GM18861 (cell line): ENCODE results near the gene ACKR3.

Experiments
- ATAC-seq: cut with Tn5 transposase; IDR thresholded peaks from one replicate; pipeline ENCODE4 v1.9.1; 2021; ENCODE audit not compliant: unreplicated experiment

ACKR3 gene

DNA sequence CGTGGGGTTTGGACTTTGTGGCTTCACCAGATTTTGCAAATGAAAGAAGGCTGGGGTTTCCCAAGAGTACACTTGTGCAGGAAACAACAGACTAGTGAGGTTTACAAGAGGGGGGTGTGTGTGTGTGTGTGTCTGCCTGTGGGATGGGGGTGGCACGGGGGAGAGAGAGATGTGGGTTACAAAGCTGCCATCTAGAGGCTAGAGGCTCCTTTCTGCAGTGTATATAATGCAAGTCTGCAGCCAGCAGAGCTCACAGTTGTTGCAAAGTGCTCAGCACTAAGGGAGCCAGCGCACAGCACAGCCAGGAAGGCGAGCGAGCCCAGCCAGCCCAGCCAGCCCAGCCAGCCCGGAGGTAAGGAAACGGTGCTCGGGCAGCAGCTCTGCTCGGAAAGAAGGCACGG is at the start of gene ACKR3:
Gene ACKR3, plus strand, starts transcription at position 253 of the 401 bp plus-strand sequence. CDS start 10,641 bp downstream, outside the sequence.
- peak; percentile 71 for ATAC-seq

DNA sequence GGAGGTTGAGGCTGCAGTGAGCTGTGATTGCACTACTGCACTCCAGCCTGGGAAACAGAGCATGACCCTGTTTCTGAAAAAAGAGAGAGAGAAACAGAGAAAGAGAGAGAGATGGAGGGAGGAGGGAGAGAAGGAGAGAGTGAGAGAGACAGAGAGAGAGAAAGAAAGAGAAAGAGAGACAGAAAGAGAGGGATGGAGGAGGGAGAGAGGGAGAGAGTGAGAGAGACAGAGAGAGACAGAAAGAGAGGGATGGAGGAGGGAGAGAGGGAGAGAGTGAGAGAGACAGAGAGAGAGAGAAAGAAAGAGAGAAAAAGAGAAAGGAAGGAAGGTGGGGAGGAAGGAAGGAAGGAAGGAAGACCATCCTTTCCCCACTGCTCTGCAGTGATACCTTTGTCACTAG is 48.1 kb upstream of the ACKR3 start:
- no peak for ATAC-seq

DNA sequence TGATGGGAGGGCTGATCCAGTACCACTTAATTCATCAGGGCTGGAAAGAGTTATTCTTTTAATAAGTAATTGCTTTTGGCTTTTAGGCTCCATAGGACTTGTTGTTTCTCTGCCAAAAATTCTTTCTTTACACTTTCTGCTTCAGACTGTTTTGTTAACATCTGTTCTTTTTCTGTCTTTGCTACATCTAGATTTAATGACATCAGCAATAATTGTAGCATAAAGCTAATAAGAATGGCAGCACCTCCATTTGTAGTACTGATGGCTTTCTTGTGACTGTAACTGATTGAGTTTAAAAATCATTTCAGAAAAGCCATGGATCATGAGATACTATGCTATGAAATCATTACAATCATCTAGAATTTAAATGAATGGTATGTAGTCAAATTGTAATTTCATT is 46.4 kb upstream of the ACKR3 start:
- ATAC-seq: no peak

GRCh38 chr2:236525411-236525997 is 44.1 kb upstream of the ACKR3 start:
- ATAC-seq: no peak

DNA sequence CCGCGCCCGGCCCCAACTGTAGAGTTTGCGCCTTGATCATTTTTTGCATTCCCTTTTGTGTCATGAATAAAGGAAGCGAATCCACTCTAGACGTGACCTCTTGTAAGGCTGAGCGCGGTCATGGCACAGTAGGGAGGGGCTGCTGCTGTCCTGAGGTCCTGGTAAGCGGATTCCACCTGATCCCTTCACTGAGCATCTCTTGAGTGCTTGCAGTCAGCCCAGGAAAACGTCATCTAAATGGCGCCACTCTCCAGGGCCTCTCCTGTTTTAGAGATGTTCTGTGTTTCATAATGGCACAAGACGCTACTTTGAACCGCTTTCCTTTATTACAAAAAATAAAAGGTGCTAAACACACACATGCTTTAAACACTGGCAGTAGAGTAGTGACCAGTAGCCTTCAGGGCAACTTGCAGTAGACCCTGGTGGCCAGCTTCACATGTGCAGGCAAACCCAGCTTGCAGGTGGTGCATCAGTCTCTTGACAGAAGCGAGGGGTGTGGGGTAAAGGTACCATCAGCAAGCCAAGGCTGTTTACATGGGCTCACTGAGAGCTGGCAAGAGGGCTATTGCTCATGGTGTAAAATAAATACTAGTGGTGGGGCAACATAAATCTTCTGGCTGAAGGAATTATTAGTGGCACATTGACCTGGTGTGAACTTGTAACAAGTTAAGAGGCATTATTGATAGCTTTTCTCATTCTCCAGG is 43.0 kb upstream of the ACKR3 start:
- no peak for ATAC-seq

GRCh38 chr2:236527159-236527630 is 42.4 kb upstream of the ACKR3 start:
- no peak for ATAC-seq

GRCh38 chr2:236529606-236530005 is 40.0 kb upstream of the ACKR3 start:
- no peak for ATAC-seq

DNA sequence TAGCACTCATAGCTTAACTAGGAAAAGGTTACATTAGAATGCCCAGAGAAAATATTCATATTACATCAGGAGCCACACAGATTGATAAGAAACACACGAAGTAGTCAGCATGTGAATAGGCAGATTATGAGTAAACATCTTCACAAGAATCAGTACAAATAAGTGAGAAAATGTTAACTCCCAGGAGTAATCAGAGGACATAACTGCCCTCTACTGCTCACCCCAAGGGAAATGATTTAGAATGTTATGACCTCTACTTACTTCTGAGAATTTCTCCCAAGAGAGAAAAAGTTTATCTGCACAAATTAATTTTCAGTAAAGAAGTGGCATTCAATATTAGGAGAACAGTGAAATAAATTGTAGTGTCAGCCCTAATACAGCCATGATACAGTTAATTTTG is 39.1 kb upstream of the ACKR3 start:
- no peak for ATAC-seq

GRCh38 chr2:236531195-236531594 is 38.4 kb upstream of the ACKR3 start:
- ATAC-seq: no peak

- no peak for ATAC-seq
Observed at GRCh38 chr2:236531996-236532395, 37.6 kb upstream of the ACKR3 start.

GRCh38 chr2:236533343-236533742 is 36.3 kb upstream of the ACKR3 start:
- no peak for ATAC-seq

DNA sequence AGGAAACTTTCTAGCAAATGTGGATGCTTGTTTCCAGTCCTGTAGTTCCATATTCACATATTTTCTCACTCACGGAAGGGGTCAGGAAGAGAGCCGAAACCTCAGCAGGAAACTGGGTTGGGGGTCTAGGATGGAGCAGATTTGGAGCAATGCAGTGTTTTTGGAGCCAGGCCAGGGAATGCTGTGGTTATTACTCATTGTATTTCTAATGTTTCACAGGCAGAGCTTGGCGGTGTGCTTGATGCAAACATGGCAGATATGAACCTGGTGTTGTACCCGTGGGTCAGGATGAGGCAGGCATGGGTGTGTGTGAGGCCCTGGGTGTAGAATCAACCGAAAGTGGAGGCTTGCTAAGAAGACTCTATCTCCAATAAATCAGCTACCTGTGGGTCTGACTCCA is 34.6 kb upstream of the ACKR3 start:
- no peak for ATAC-seq

GRCh38 chr2:236536727-236537398 is 32.8 kb upstream of the ACKR3 start:
- ATAC-seq: peak; percentile 45

DNA sequence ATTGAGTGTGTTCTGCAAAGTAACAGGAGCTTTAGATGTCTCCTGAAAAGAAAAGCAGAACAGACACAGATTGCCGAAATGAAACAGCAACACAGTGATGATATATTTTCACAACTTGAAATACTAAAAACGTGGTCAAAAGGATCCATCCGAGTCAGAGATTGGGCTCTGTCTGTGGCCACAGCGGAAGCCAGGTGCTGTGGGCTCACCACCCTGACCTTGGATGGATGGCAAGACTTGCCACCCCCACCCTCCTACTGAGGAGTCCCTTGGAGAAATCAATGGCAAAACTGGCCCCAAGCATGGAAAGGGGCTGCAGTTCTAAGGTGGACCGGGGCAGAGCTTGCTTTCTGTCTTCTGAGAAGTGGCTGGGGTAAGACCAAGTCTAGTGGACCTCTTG is 31.4 kb upstream of the ACKR3 start:
- ATAC-seq: no peak

- ATAC-seq: no peak
Observed at GRCh38 chr2:236541008-236541562, 28.5 kb upstream of the ACKR3 start.

DNA sequence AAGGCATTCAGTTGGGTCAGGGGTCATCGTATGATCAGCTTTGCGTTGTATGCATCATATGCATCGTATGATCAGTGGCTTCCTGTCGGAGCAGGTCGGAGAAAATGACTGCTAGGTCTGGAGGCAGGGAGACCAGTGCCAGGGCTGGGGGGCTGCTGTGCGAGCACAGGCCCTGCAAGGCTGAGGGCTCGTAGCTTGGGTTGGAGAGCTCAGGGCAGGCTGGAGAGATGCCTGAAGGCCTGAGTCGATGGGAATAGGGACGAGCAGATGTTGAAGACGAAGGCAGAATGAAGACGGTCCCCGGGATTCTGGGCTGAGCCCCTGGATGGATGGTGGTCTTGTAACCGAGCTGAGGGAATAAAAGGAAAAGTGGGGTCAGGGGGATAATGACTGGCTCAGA is 25.3 kb upstream of the ACKR3 start:
- ATAC-seq: no peak

DNA sequence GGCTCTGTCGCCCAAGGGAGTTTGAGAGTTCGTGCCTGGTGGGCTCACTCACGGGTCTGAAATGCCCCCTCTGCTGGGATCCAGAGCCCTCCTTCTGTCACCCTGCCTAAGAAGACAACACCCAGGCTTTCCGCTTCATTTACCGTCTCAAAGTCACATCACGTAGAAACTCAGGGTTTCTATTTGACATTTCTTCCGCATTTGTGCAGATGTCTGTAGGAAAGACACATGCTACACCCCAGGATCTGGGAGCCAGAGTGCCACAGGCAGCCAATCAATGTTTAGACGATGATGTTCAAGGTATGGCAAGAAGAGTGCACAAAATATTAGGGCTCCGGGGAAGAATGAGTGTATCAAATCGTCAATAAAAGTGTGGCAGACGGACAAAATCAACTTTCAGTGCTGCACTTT is 24.4 kb upstream of the ACKR3 start:
- ATAC-seq: peak; percentile 41

DNA sequence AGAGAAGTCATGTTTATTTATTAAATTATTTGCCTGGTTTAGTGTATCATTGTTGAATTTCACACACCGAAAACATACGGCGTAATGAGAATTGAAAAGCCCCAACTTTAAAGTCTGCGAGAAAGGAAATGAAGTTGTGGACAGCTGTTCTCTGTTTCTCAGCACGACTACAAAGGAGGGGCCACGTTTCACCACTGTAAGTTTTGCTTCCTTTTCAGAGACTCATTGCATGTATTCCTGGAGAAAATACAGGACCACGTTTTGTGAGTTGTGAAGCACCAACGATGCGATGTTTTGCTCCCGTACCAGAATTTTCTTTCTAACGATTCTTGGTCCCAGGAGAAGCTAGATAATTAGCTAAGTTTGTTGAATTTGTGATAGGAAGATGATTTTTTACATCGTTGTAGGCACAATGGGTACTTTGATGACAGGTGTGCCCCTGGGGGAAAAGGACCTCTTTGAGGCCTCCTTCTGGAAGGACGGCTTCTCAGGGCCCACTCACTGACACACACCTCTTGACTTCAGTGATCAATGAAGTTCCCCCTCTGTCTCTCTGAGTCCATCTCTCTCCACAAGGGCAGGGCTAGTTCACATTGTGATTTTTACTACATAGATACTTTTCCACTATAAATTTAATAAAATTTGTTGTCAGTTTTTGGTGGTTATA is 23.7 kb upstream of the ACKR3 start:
- peak; percentile 46 for ATAC-seq

DNA sequence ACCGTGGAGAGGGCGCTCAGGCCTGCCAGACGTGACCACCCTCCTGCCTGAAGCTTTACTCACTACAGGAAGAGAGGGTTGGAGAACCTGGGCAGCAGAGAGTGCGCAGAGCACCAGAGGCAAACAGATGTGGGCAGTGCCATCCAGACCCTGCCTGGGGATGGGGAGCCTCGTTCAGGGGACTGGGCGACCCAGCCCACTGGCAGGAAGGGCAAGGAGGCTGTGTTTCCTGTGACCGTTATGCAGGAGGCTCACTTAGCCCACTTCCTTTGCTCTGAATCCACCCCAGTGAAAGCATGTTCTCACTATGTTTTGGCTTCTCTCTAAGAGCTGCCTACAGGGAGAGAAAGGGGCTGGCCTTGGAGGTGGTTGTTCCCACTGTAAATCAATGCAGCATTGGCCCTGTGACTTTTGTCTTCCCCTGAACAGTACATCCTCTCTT is 23.0 kb upstream of the ACKR3 start:
- ATAC-seq: no peak

DNA sequence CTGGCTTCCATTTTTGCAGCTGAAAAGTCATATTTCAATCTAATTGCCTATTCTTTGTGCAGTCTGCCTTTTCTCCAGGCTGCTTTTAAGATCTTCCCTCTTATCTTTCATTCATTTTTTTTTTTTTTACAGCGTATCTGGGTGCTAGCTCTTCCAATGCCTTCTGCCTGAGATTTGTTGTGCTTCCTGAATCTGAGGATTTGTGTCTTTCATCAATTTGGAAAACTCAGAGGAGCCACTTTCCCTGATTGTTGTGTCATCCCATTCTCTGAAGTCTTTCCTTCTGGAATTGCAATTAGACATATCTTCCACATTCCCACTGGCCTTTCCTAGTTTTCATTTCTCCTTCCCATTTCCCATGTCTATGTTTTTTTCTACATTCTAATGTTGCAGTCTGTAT is 21.9 kb upstream of the ACKR3 start:
- no peak for ATAC-seq

- ATAC-seq: no peak
Observed at GRCh38 chr2:236548179-236548921, 21.3 kb upstream of the ACKR3 start.
